ENCODE data around the gene UBTF. TPM values are rescaled to one million over a fixed set of nuclear protein-coding genes. Genes with fewer than 3 reads are reported as not detected.

The UBTF gene
- total RNA-seq, 1 donor from 2014 or later: 123 TPM

DNA sequence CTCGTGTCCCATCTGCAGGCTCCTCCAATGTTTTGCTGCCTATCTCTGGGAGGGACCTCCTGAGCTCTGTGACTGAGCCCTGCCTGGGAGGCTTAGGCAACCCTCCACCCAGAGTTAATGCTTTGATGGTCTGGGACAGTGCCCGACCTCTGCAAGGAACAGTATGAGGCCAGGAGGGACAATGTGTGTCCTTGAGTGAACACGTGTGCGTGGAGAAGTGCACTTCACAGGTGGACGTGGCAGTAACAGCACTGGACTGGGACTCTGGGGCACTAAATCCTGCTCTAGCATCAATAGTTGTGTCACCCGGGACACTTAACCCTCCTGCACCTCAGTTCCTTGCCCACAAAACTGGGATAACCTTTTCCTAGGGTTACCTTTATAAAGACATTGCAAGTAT, 4.6 kb downstream of the UBTF start:
- DNase-seq (ENCODE audit: low spot score): no peak

- no peak for DNase-seq (ENCODE audit: low spot score)
Observed at GRCh38 chr17:44214230-44214494, 5.3 kb downstream of the UBTF start.

DNA sequence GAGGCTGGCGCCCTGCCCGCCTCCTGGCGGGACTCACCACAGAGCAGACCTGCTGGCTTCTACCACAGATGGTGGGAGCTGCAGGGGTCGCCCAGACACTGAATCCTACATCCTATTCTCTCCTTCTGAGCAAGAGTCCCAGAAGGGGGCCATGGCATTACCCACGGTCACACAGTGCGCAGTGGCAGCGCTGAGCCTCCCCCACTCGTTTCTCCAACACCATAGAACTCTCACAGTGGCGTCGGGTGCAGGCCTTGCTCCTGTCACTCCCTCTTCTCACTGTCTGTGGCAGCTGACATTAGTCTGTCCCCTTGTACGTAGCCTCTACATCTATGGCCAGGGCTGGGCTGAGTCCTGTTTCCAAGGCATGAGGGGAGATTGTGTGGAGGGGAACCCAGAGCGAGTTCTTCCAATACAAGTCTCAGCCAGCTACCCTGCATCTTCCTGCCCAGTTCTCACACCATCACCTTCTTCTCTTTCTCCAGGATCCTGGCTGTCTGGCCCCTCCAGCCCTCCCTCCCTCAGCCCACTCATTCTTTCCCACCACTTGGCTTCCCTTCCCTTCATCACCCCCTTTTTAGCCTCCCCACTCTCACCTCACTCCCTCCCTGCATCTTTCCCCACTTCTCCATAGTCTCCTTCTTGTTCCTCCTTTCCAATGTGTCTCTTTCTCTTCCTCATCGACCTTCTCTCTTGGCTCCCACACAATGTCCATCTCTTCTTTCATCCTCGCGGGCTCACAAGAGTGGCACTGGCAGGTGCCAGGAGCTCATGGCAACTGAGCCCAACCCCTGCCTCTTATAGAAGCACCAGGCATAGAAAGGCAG, 5.9 kb downstream of the UBTF start:
- DNase-seq (ENCODE audit: low spot score): no peak

DNA sequence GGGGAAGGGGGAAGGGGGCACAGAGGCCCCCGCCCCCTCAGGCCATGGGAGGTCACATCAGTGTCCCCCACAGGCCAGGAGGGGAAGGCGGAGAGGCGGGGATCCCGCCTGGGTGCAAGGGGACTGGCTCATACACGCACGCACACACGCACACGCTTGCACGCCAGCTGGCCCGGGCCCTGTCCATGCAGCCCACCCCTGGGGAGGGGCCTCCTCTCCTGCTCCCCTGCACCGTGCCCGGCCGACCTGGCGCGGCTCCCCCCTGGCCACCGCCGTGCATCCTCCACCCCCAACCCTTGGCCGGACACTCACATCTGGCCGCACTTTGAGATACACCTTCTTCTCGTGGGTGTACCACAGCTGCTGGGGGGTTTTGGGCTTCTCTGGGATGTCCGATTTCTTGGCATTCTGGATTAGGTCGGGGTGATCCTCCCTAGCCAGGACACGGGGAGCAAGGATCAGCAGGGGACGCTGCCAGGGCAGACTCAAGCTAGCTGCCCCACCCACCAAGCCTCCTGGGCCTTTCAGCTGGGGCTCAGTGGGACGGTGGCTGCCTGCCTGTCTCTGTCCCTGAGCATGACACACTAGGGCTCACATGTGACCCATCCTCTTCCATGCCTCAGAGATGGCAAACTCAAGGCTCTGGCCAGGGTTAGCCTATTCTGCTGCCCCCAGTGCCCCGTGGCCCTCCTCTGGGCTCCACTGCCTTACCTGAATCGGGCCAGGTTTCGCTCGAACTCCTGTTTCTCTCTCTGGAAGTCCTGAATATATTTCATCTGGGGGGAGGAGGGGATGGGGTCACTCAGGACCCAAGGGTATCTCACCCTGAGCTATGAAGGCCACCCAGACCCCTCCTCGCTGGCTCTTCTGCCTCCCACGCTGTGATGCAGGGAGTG, 6.7 kb downstream of the UBTF start:
- DNase-seq (ENCODE audit: low spot score): no peak

GRCh38 chr17:44211281-44212265, 7.9 kb downstream of the UBTF start:
- DNase-seq (ENCODE audit: low spot score): no peak

- peak; percentile 85 for DNase-seq (ENCODE audit: low spot score)
Observed at GRCh38 chr17:44210342-44211192, 8.9 kb downstream of the UBTF start.

- no peak for DNase-seq (ENCODE audit: low spot score)
Observed at GRCh38 chr17:44209786-44210341, 9.6 kb downstream of the UBTF start.

DNA sequence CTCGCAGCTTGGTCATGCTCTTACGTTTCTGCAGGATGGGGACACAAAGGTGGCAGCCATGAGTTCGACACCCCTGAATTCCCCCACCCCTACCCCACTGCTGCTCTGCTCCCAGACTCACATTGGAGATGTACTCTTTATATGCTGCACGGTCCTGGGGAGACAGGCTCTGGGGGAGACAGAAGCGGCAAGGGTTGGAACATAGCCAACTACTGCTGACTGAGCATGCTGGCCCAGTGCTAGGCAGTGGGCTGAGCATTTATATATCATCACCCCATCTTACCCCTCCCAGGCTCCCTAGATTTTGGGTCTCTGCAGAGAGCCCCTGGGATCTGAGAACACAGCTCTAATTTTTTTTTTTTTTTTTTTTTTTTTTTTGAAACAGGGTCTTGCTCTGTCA, 11.7 kb downstream of the UBTF start:
- no peak for DNase-seq (ENCODE audit: low spot score)

DNA sequence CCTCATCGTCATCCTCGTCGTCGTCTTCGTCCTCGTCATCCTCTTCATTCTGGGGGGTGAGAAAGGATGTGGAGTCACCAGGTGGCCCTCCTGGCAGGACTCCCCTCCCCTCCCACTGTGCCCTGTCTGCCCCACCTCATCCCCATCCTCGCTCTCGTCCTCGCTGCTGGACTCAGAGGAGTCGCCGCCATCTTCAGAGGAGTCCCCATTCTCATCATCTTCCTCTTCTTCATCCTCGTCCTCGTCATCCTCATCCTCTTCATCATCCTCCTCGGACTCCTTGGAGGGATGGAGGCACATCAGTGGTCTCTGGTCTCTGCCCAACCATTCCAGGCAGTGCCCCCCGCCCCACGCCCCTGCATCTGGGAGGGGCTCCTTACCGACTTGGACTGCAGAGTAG, 12.2 kb downstream of the UBTF start:
- no peak for DNase-seq (ENCODE audit: low spot score)

GRCh38 chr17:44206825-44207155, 12.7 kb downstream of the UBTF start:
- DNase-seq (ENCODE audit: low spot score): no peak

DNA sequence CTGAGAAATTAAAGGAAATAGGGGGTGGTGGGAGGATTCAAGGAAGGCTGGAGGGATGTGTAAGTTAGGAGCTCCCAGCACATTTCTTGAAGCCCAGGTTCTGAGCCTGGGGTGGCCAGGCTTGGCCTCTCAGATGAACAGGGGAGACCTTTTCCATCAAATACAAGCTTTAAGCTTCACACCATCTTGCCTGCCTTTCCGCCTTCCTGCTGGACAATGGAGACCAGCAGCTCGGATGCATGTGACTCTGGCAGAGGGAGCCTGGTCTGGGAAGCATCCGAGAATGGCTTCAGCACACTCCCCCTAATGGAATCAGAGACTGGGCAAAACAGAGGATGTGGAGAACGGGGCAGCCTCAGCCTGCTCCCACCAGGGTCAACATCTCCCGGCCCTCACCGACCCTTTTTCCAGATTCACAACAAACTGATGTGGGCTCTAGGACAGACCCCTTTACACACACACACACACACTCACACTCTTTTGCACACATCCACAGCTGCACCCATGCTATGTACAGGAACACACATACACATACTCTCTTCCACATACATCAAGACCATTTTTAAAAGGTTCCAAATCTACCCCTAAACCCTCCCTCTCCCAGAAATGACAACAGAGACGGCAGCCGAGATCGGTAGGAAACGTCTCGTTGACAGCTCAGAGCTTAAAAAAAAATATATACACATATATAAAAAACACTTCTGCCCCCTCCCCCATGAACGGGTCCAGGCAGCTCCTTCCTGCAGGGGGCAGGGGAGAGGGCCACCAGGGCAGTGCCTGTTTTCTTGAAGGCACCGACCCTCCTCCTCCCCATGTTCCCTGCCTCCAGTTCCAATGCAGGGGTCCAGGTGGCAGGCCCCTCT, 13.3 kb downstream of the UBTF start:
- DNase-seq (ENCODE audit: low spot score): no peak

DNA sequence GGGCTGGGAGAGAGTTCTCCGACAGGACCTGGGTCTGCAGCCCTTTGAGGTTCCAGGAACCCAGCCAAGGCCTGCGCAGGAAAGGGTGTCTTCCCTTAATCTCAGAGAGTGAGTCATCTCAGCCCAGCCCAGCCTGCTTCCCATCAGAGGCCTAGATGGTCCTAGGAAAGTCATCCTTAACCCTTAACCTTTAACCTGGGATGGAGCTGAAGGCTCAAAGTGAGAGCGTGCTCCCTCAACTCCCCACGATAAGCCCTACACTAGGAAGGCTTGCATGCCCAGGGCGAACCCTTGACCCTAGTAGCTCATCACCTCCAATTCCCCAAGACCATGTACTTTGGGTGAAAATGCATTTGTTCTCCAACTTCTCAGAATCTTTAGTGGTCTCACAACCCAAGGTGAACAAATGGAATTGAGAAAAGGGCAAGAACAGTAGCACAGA, 15.0 kb downstream of the UBTF start:
- DNase-seq (ENCODE audit: low spot score): peak; percentile 86

DNA sequence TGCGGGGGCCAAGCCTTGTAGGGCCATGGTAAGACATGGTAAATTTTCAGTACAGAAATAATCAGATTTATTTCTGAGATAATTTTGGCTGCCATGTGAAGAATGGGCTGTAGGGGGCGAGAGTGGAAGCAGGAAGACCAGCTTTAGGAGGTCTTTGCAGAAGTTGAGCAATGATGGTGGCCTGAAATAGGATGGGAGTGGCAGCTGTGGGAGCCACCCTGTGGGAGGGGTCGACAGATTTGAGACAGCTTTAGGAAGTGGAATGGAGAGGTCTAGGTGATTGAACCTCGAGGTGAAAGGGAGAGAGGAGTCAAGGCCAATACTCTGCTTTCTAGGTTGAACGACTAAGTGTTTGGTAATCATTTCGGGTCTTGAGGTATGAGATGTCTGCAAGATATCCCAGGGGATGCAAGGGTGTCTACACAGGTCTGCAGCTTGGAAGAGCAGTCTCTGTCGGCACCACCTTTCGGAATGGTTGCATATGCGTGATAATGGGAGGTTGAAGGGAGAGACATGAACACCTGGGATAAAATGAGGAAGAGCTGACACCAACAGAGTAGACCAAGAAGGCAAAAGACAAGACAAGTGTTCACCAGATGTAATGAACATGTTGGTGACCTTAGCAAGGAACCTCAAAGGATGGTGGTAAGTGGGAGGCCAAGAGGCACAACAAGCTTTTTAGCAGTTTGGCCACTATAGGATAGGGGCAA, 15.6 kb downstream of the UBTF start:
- peak; percentile 58 for DNase-seq (ENCODE audit: low spot score)

DNA sequence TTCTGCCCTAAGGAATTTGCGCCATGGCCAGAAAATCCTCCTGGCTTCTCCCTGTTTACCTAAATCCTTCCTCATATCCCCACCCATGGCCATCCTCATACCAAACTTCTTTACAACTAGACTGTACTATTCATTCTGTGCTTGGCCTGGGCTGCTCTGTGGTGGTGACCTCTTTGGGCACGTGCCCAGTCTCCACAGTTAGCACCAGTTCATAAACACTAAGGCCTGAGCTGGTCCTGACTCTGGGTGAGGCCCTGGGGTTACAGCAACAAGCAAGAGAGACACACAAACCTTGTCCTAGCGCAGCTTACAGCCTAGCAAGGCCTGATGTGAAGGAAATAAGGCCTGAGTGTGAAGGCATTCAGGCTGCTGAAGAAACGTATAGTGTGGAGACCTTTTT, 16.7 kb downstream of the UBTF start:
- no peak for DNase-seq (ENCODE audit: low spot score)

- DNase-seq (ENCODE audit: low spot score): no peak
Observed at GRCh38 chr17:44200478-44201155, 18.9 kb downstream of the UBTF start.

GRCh38 chr17:44199553-44200477, 19.7 kb downstream of the UBTF start, which contains the start of gene ATXN7L3:
ATXN7L3 (minus strand) TSS chr17:44199884; CDS start chr17:44198070, 1,814 bp downstream.
- peak; percentile 99 for DNase-seq (ENCODE audit: low spot score)
